DMS153 (cell line): ENCODE measurements around the gene TNFSF8.
A peak's percentile ranks its signal among the peaks of the same experiment; 100 is the strongest.

ENCODE experiments used
- DNase-seq: peaks from one replicate; lab custom pipeline; 2025; lab: John Stamatoyannopoulos, UW

Gene TNFSF8

GRCh38 chr9:114936581-114936980, 6.2 kb upstream of the TNFSF8 start:
- no peak for DNase-seq

DNA sequence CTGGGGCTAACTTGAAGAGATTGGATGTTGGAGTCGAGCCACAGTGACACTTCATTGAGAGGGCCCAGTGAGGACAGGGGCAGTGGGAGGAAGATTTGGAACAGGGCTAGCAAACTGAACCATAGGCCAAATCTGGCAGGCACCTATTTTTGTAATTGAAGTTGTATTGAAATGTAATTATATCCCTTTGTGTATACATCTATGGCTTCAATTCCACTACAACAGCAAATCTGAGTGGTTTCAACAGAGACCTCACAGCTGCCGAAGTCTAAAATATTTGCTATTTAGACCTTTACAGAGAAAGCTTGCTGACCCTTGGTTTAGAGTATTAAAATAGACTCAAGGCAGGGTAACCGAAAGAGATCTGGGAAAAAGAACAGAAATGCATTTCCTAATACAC, 4.7 kb upstream of the TNFSF8 start:
- no peak for DNase-seq

GRCh38 chr9:114932502-114932901, 2.1 kb upstream of the TNFSF8 start:
- no peak for DNase-seq

- DNase-seq, result no peak
Observed at GRCh38 chr9:114931407-114931806, 1.0 kb upstream of the TNFSF8 start.

- DNase-seq, result no peak
Observed at GRCh38 chr9:114929201-114929600, 1.2 kb downstream of the TNFSF8 start.

DNA sequence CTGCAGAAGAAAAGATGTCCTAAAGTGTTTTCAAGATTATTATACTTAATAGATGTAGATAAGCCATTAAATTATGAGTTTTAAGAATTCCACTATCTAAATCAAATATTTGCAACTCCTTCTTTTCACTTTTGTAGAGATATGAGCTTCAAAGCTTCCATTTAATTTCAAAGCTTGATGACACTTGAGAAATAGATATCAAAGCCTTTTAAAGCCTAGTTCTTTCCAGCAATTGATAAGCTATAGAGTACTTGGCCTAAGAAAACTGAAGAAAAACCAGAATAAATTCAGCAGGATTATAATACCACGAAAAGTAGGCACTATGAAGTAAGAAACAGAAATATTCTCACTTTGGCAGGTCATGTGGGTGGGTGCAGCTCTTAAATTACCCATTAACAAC, 1.7 kb downstream of the TNFSF8 start:
- DNase-seq, result no peak

- DNase-seq, result no peak
Observed at GRCh38 chr9:114928136-114928535, 2.3 kb downstream of the TNFSF8 start.

- no peak for DNase-seq
Observed at GRCh38 chr9:114925672-114926071, 4.7 kb downstream of the TNFSF8 start.

GRCh38 chr9:114925039-114925438, 5.4 kb downstream of the TNFSF8 start:
- no peak for DNase-seq

DNA sequence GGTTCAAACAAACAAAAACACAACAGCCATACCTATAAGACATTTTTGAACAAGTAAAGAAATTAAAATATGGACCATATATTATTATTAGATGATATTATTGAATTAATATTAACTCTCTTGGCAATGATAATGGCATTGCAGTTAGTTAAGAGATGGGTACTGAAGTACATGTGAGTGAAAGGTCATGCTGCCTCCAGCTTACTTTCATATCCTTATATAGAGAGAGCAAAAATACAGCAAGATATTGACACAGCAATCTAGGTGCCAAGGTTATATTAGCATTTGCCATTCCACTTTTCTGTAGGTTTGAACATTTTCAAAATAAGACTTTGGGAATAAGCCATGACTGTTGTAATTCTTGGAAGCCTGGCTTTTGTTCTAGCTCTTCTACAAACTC, 6.1 kb downstream of the TNFSF8 start:
- no peak for DNase-seq

GRCh38 chr9:114923918-114924317, 6.5 kb downstream of the TNFSF8 start:
- DNase-seq, result no peak

GRCh38 chr9:114921171-114921570, 9.2 kb downstream of the TNFSF8 start:
- no peak for DNase-seq

- no peak for DNase-seq
Observed at GRCh38 chr9:114919611-114920010, 10.8 kb downstream of the TNFSF8 start.

DNA sequence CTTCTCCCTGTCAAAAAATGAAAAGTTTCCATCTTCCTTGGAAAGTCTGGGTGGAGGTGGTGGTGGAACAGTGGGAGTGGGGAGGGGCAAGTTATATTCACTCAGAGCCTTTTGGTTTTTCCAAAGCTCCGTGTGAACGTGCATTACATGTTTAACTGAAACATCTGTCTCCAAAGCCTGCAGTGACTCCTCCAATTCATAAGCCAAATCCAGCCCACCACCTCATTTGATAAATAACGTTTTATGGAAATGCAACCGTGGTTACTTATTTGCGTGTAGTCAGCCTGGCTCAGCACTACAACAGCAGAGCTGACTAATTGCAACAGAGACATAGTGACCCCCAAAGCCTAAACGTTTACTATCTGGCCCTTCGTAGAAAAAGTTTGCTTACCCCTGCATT, 13.9 kb downstream of the TNFSF8 start:
- DNase-seq, result no peak

DNA sequence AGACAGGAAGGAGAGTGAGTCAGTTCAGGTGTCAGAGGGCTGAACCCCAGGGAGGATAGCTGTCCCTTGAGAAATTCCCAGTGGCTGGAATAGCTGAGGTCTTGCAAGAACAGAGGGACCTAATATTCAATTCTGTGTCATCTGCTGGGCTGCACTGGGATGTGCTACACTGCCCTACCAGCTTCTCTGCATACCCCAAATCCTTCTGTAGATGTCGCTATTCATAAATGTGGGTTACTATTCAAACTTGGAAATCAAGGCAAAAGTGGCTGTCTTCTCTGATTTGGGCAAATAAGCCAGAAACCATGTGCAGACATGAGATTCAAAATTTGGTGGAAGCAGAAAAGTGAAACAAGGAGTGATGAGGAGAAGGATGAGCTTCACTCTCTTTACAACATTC, 16.3 kb downstream of the TNFSF8 start:
- DNase-seq, result no peak

DNA sequence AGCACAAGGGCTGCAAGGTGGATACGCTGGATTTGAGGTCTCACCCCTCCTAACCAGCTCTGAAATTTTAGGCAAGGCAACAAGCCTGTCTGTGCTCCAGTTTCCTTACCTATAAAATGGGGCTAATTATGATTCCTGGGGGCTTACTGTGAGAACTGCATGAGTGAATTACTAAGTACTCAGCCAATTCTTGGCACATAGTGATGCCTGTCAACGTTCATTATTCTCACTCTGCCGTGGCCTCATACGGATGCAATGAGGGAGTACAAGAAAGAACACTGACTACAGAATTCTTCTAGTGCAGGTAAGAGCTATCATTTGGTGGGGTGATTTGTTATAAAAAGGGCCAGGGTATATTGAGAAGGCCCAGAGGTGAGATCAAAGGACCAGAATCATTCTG, 16.7 kb downstream of the TNFSF8 start:
- DNase-seq, result no peak

- DNase-seq, result no peak
Observed at GRCh38 chr9:114913217-114913616, 17.2 kb downstream of the TNFSF8 start.

DNA sequence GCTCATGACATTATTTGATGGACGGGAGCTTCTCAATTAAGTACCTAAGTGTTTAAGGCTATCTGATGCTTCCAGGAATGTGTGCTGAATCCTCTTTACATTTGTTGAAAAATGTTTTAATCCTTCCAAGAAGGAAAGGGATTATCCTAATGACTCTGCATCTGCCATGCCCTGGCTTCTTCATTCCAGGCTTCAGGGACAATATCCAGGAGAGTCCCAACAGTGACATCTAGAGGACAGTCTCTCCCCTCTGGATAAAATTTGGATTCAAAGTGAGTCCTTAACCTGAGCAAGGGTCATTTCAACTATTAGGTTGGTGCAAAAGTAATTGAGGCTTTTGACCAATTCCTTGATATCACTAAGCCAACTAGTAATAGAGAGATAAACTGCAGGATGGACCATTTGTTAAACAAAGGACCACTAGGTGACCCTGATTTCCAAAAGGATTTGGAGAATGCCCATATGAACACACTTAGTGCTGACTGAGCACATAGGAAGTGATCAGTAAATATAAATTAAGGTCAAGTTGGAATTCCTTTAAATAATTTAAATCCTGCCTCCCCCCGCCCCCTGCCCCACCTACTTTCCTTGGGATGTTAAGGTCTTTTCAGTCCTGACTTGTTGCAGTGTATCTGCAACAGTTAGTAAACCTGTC, 19.1 kb downstream of the TNFSF8 start:
- peak; percentile 32 for DNase-seq

GRCh38 chr9:114910541-114910940, 19.9 kb downstream of the TNFSF8 start:
- DNase-seq, result no peak

DNA sequence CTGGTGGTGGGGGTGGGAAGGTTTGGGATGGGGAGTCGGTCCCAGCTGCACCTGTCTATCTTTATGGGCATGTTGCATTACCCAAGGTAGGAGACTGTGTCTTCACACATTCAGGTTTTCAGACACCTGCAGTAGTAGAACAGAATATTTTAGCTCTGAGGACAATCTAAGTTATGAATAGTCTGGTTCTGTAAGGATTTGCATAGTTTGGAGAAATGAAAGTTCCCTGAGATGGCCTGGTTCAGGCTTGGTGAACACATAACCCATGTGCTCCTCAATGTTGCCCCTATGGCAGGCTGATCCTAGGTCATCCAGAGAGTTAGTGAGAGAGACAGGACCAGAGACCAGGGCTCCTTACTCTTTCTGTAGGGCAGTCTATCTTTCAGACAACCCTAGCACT, 20.7 kb downstream of the TNFSF8 start:
- no peak for DNase-seq

DNA sequence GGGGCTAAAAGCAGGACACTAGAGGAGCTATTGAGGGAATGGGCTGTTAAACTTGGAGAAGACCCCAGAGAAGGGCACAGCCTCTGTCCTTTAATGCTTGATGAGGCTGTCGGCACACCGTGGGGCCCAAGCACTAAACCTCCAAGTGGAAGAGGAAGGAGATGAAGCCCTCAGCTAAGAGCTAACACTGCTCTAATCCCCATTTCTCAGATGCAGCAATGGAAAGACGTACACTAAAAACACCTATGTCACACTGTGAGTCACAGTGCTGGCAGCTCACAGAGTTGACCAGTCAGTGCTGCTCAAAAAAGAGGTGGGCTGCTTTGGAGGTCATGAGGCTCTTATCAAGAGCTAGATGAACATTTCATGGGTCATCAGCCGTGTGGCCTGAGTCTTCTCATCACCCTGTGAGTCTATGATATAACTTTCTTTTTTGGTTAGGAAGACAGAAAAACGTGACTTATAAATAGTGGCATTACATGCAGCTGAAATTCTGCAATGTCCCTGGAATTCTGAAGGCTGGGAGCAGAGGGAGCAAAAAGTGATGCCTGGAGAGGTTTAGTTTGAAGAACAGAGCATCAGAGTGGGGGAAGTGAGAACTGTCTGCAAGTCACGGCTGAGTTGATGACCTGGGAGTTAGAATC, 21.5 kb downstream of the TNFSF8 start:
- no peak for DNase-seq

DNA sequence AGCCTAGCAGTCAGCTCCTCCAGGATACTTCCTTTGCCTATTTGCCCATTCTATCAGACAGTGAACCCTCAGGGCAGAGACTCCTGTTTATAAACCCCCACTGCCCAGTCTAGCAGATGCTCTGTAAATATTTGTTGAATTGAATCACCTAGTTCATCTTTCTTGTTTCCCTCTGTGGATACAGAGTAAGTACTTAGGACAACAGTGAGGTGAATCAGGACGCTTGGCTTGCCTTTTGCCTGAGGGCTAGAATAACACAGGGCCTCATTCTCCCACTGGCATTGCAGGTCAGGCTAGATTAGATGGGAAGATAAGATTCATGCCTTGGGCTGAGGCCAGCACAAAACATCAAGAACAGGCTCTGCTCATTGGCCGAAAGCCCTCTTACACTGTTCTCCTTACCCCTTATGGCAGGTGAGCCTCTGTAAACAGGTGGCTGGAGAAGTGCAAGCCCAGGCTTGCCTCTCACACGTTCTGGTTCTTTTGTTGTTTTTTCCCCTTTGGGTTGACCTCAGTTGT, 22.2 kb downstream of the TNFSF8 start:
- DNase-seq, result peak; percentile 100

DNA sequence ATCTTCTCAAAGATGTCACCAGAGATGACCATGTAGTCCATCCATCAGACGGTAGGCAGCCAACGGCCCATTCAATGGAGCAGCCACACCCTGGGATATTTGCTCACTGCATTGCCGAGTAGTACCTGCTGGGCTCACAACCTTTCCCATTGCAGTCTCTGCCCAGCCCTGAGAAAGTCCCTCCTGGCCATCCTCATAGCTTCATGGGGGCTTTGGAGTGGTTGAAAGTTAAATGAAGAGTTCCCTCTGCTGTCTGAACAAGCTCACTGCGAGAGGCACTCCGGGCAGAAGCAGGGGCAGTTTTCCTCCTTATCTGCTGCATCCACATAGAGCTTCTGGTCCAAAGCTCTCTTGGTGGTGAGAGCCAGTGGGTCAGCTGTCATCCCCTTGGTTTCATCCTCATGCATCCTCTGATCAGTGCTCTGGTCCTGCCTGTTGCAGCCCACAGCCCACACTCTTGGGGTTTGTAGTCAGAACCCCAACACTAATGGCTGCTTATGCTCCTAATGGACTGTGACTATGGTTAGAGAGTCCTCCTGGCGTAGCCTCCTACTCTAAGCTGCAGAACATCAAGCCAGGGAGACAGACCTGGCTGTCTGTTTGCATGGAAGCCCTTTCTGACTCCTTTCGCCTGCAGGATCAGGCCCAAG, 23.3 kb downstream of the TNFSF8 start:
- peak; percentile 92 for DNase-seq
